CD8-positive, alpha-beta memory T cell (primary cell): ENCODE results near the gene PCDHGB5. TPM values are rescaled to one million over a fixed set of nuclear protein-coding genes. Genes with fewer than 3 reads are reported as not detected.
"Not testable (repeated sequence)": the region's sequence is repeated elsewhere in the genome, so short reads cannot be mapped to it uniquely, and the experiment has no call there.

Source experiments
- CTCF ChIA-PET: fragments of 350-600 bp; sonication (Branson Sonifier 250); formaldehyde crosslinking; loops from one replicate; lab custom pipeline; 2021; ENCODE audit warnings: antibody characterized with exemption; lab: Charles Lee
- POLR2A ChIA-PET: fragments of 350-600 bp; sonication (Branson Sonifier 250); formaldehyde crosslinking; loops from one replicate; lab custom pipeline; 2021; ENCODE audit warnings: antibody characterized with exemption; lab: Charles Lee
- DNase-seq, 5 donors: peaks; one replicate each; pipeline versions ENCODE4 v3.0.0 to v3.0.0-alpha.2; 2020 to 2022; ENCODE audit warnings: mixed read lengths in 1 of 5
- H3K27ac ChIP-seq: one replicate; pipeline ENCODE4 v1.7.0; 2013; ENCODE audit warnings: low read depth, mild to moderate bottlenecking, low read length, moderate library complexity
- H3K27me3 ChIP-seq: 2 replicates; pipeline ENCODE4 v1.7.0; 2013; ENCODE audit warnings: low read length, mild to moderate bottlenecking; ENCODE audit not compliant: insufficient read depth, poor library complexity, severe bottlenecking
- H3K36me3 ChIP-seq: 2 replicates; pipeline ENCODE4 v1.7.0; 2013; ENCODE audit warnings: mild to moderate bottlenecking, low read length, moderate library complexity; ENCODE audit not compliant: insufficient read depth
- H3K4me1 ChIP-seq: 2 replicates; pipeline ENCODE4 v1.7.0; 2013; ENCODE audit warnings: mild to moderate bottlenecking, low read length, moderate library complexity; ENCODE audit not compliant: insufficient read depth
- H3K4me3 ChIP-seq: 2 replicates; pipeline ENCODE4 v1.7.0; 2013; ENCODE audit warnings: mild to moderate bottlenecking, low read length
- H3K9me3 ChIP-seq: 2 replicates; pipeline ENCODE4 v1.7.0; 2013; ENCODE audit warnings: mild to moderate bottlenecking, low read length
- H3K27ac Mint-ChIP-seq, 8 donors: one replicate each; pipeline ENCODE4 v1.8.0; 2020 to 2021; ENCODE audit warnings: mixed read lengths in 8 of 8, mild to moderate bottlenecking in 6 of 8, inconsistent platforms in 3 of 8, moderate library complexity in 3 of 8
- H3K27me3 Mint-ChIP-seq, 2 donors: one replicate each; pipeline ENCODE4 v1.8.0; 2020 to 2021; ENCODE audit warnings: mixed read lengths in 2 of 2, mild to moderate bottlenecking in 1 of 2, moderate library complexity in 1 of 2
- H3K36me3 Mint-ChIP-seq, 3 donors: one replicate each; pipeline ENCODE4 v1.8.0; 2020 to 2021; ENCODE audit warnings: mixed read lengths in 3 of 3, inconsistent platforms in 1 of 3, mild to moderate bottlenecking in 1 of 3
- H3K4me1 Mint-ChIP-seq, 3 donors: one replicate each; pipeline ENCODE4 v1.8.0; 2020 to 2021; ENCODE audit warnings: mixed read lengths in 3 of 3, inconsistent platforms in 1 of 3, mild to moderate bottlenecking in 1 of 3
- H3K4me3 Mint-ChIP-seq, 7 donors: one replicate each; pipeline ENCODE4 v1.8.0; 2020 to 2021; ENCODE audit warnings: mixed read lengths in 7 of 7, mild to moderate bottlenecking in 6 of 7, moderate library complexity in 4 of 7, inconsistent platforms in 2 of 7
- H3K9me3 Mint-ChIP-seq, 5 donors: one replicate each; pipeline ENCODE4 v1.8.0; 2020 to 2022; ENCODE audit warnings: mixed read lengths in 5 of 5, mild to moderate bottlenecking in 3 of 5, moderate library complexity in 2 of 5, inconsistent platforms in 1 of 5
- polyA plus RNA-seq: library from polyadenylated mRNA; unstranded; fragments of 300-500 nt; fragmentation: Illumina TruSeq; gene quantifications from one replicate; pipeline ENCODE4 v1.2.3, GENCODE V29; 2021
- total RNA-seq, 2 experiments: library from RNA; stranded (reverse); gene quantifications; one replicate each; pipeline ENCODE4 v1.2.3, GENCODE V29; 2021

Gene PCDHGB5
- total and polyA plus RNA-seq, 3 experiments from 2014 or later = 0.14 to 0.27 (median 0.22) TPM

DNA sequence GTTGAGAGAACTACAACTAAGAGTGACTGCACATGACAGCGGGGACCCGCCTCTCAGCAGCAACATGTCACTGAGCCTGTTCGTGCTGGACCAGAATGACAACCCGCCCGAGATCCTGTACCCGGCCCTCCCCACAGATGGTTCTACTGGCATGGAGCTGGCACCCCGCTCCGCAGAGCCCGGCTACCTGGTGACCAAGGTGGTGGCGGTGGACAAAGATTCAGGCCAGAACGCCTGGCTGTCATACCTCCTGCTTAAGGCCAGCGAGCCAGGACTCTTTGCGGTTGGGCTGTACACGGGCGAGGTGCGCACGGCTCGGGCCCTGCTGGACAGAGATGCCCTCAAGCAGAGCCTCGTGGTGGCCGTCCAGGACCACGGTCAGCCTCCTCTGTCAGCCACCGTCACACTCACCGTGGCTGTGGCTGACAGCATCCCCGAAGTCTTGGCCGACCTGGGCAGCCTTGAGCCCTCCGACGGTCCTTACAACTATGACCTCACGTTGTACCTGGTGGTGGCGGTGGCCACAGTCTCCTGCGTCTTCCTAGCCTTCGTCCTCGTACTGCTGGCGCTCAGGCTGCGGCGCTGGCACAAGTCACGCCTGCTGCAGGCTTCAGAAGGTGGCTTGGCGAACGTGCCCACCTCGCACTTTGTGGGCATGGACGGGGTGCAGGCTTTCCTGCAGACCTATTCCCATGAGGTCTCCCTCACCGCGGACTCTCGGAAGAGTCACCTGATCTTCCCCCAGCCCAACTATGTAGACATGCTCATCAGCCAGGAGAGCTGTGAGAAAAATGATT is 13.1 kb upstream of the PCDHGB5 start:
- H3K4me1 Mint-ChIP-seq = no peaks in the 10 kb centered on the region
- Histone ChIP-seq H3K27me3 (peaks cover 11% of the 10 kb centered on the region), H3K9me3 (no peaks in the 10 kb centered on the region), H3K4me3 (no peak overlapping the region), H3K4me1 (no peaks in the 10 kb centered on the region), H3K27ac (no peak overlapping the region), H3K36me3 (no peaks in the 10 kb centered on the region)
- no peak overlapping the region for H3K27ac Mint-ChIP-seq
- peaks cover 27 to 73% (median 60%) of the 10 kb centered on the region in 5 donors for H3K9me3 Mint-ChIP-seq
- peaks cover 2 to 8% (median 3%) of the 10 kb centered on the region in 3 donors for H3K36me3 Mint-ChIP-seq
- ChIA-PET CTCF (no interaction called here), POLR2A (no interaction called here)
- peaks cover 66 to 76% of the 10 kb centered on the region in 2 donors for H3K27me3 Mint-ChIP-seq
- H3K4me3 Mint-ChIP-seq = no peak overlapping the region
- DNase-seq = no peak

DNA sequence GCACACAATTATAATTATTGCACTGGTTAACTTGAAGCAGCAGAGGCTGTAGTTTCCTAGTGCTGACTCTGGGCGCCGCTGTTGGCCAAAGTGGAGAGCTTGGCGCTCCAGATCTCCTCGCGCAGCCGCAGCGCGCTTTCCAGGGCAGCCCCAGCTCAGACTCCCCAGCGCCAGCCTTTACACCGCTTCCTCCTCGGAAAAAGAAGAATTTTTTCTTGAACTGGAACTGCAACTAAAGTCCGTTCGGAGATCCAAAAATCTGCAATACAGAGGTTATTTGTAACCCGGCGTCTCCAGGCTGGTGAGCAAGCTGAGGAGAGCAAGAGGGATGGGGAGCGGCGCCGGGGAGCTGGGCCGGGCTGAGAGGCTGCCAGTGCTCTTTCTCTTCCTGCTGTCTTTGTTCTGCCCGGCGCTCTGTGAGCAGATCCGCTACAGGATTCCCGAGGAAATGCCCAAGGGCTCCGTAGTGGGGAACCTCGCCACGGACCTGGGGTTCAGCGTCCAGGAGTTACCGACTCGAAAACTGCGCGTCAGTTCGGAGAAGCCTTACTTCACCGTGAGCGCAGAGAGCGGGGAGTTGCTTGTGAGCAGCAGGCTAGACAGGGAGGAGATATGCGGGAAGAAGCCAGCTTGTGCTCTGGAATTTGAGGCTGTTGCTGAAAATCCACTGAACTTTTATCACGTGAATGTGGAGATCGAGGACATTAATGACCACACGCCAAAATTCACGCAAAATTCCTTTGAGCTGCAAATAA is 10.0 kb upstream of the PCDHGB5 start, which contains the start of gene PCDHGB4:
TSS of gene PCDHGB4 (plus strand) at position 142 of the 755 bp plus-strand sequence. CDS start at position 329, 187 bp downstream.
- H3K27ac ChIP-seq, H3K4me1 Mint-ChIP-seq, H3K27ac Mint-ChIP-seq, H3K9me3 ChIP-seq, H3K4me1 ChIP-seq, CTCF ChIA-PET, H3K4me3 ChIP-seq, DNase-seq, H3K36me3 ChIP-seq, POLR2A ChIA-PET: not testable (repeated sequence)
- H3K27me3 Mint-ChIP-seq = peaks cover 67 to 74% of the 10 kb centered on the region in 2 donors
- peaks cover 30 to 76% (median 66%) of the 10 kb centered on the region in 5 donors for H3K9me3 Mint-ChIP-seq
- peaks cover 3 to 11% (median 4%) of the 10 kb centered on the region in 3 donors for H3K36me3 Mint-ChIP-seq
- peak within 1 kb of the TSS in 4 of 7 donors; percentile 22 to 74 (median 30) for H3K4me3 Mint-ChIP-seq
- peaks cover 10% of the 10 kb centered on the region for H3K27me3 ChIP-seq

DNA sequence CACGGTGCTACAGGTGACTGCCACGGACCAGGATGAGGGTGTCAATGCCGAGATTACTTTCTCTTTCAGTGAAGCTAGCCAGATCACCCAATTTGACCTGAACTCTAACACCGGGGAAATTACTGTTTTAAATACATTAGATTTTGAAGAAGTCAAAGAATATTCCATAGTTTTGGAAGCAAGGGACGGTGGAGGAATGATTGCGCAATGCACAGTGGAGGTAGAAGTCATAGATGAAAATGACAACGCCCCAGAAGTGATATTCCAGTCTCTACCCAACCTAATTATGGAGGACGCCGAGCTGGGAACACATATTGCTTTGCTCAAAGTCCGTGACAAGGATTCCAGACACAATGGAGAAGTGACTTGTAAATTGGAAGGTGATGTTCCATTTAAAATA is 9.1 kb upstream of the PCDHGB5 start:
- ChIA-PET CTCF (no interaction called here), POLR2A (no interaction called here)
- no peaks in the 10 kb centered on the region for H3K4me1 ChIP-seq
- peaks cover 30 to 77% (median 66%) of the 10 kb centered on the region in 5 donors for H3K9me3 Mint-ChIP-seq
- no peaks in the 10 kb centered on the region for H3K36me3 ChIP-seq
- peaks cover 2 to 14% (median 3%) of the 10 kb centered on the region in 3 donors for H3K36me3 Mint-ChIP-seq
- H3K4me3 Mint-ChIP-seq = peak overlapping the region in 3 of 7 donors; percentile 18 to 52 (median 34)
- H3K4me3 ChIP-seq = no peak overlapping the region
- peaks cover 65 to 73% of the 10 kb centered on the region in 2 donors for H3K27me3 Mint-ChIP-seq
- H3K9me3 ChIP-seq = no peaks in the 10 kb centered on the region
- H3K27me3 ChIP-seq = peaks cover 16% of the 10 kb centered on the region
- H3K4me1 Mint-ChIP-seq = no peaks in the 10 kb centered on the region
- DNase-seq = no peak
- no peak overlapping the region for H3K27ac Mint-ChIP-seq
- no peak overlapping the region for H3K27ac ChIP-seq

DNA sequence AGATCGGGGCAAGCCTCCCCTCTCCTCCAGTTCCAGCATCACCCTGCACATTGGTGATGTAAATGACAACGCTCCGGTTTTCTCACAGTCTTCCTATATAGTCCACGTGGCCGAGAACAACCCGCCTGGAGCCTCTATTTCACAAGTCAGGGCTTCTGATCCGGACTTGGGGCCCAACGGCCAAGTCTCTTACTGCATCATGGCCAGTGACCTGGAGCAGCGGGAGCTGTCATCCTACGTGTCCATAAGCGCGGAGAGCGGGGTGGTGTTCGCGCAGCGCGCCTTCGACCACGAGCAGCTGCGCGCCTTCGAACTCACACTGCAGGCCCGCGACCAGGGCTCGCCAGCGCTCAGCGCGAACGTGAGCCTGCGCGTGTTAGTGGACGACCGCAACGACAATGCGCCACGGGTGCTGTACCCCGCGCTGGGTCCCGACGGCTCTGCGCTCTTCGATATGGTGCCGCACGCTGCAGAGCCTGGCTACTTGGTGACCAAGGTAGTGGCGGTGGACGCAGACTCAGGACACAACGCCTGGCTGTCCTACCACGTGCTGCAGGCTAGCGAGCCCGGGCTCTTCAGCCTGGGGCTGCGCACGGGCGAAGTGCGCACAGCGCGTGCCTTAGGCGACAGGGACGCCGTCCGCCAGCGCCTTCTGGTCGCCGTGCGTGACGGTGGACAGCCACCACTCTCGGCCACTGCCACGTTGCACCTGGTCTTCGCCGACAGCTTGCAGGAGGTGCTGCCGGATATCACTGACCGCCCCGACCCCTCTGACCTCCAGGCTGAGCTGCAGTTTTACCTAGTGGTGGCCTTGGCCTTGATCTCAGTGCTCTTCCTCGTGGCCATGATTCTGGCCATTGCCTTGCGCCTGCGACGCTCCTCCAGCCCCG is 8.3 kb upstream of the PCDHGB5 start:
- ChIA-PET CTCF (no interaction called here), POLR2A (no interaction called here)
- no peaks in the 10 kb centered on the region for H3K36me3 ChIP-seq
- Mint-ChIP-seq H3K27me3 (peaks cover 63 to 72% of the 10 kb centered on the region in 2 donors), H3K27ac (no peak overlapping the region), H3K4me3 (no peak overlapping the region), H3K36me3 (peaks cover 2 to 20% (median 3%) of the 10 kb centered on the region in 3 donors), H3K4me1 (no peaks in the 10 kb centered on the region), H3K9me3 (peaks cover 36 to 76% (median 66%) of the 10 kb centered on the region in 5 donors)
- no peaks in the 10 kb centered on the region for H3K9me3 ChIP-seq
- no peak for DNase-seq
- H3K4me1 ChIP-seq = no peaks in the 10 kb centered on the region
- no peak overlapping the region for H3K4me3 ChIP-seq
- no peak overlapping the region for H3K27ac ChIP-seq
- H3K27me3 ChIP-seq = peaks cover 21% of the 10 kb centered on the region

GRCh38 chr5:141392429-141393198 is 5.1 kb upstream of the PCDHGB5 start, which contains the start of gene PCDHGA8:
PCDHGA8 (plus strand) TSS chr5:141392633; CDS start chr5:141392814, 181 bp downstream.
- Histone ChIP-seq H3K27me3 (peaks cover 22% of the 10 kb centered on the region), H3K27ac (no peak within 1 kb of the TSS), H3K4me3 (no peak within 1 kb of the TSS), H3K36me3 (no peaks in the 10 kb centered on the region), H3K4me1 (no peaks in the 10 kb centered on the region), H3K9me3 (no peaks in the 10 kb centered on the region)
- H3K4me3 Mint-ChIP-seq = peak within 1 kb of the TSS in 1 of 7 donors; percentile 23
- H3K9me3 Mint-ChIP-seq = peaks cover 29 to 66% (median 59%) of the 10 kb centered on the region in 5 donors
- peaks cover 2 to 20% (median 2%) of the 10 kb centered on the region in 3 donors for H3K36me3 Mint-ChIP-seq
- peaks cover 61 to 64% of the 10 kb centered on the region in 2 donors for H3K27me3 Mint-ChIP-seq
- DNase-seq = no peak
- ChIA-PET POLR2A (no interaction called here), CTCF (no interaction called here)
- H3K4me1 Mint-ChIP-seq = no peaks in the 10 kb centered on the region
- no peak within 1 kb of the TSS for H3K27ac Mint-ChIP-seq

GRCh38 chr5:141393267-141393666 is 4.5 kb upstream of the PCDHGB5 start:
- Mint-ChIP-seq H3K27me3 (peaks cover 59 to 62% of the 10 kb centered on the region in 2 donors), H3K4me1 (no peaks in the 10 kb centered on the region), H3K27ac (no peak overlapping the region), H3K36me3 (peaks cover 2 to 20% (median 2%) of the 10 kb centered on the region in 3 donors), H3K9me3 (peaks cover 28 to 64% (median 58%) of the 10 kb centered on the region in 5 donors), H3K4me3 (no peak overlapping the region)
- DNase-seq = no peak
- CTCF ChIA-PET = no interaction called here
- Histone ChIP-seq H3K27ac (no peak overlapping the region), H3K27me3 (peaks cover 22% of the 10 kb centered on the region), H3K4me1 (no peaks in the 10 kb centered on the region), H3K36me3 (no peaks in the 10 kb centered on the region), H3K9me3 (no peaks in the 10 kb centered on the region), H3K4me3 (no peak overlapping the region)
- POLR2A ChIA-PET = no interaction called here
